Measurements from ENCODE around the gene FBXL17.
A peak's percentile ranks its signal among the peaks of the same experiment; 100 is the strongest.

FBXL17 gene

GRCh38 chr5:107887166-107887943, 494.5 kb downstream of the FBXL17 start:
- DNase-seq: no peak

DNA sequence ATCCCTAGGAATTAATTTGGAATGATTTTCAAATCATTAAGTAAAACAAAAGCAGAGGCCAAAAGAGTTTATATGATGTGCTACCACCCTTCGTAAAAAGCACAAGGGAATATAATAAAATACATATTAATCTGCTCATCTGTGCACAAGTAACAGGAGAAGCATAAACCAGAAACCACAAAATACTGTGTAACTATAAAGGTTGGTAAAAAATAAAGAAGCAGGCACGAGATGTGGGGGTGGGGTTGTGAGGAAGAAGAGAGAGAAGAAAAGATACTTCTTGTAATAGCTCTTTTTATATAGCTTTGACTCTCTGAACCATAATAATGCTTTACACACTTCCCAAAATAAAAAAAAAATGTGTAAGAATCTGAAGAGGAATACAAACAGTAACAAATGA, 496.3 kb downstream of the FBXL17 start:
- DNase-seq: no peak

- no peak for DNase-seq
These were observed 497.0 kb downstream of the FBXL17 start for GRCh38 chr5:107884871-107885270.

- peak; percentile 65 for DNase-seq
These were observed 503.2 kb downstream of the FBXL17 start for GRCh38 chr5:107878661-107879060.

DNA sequence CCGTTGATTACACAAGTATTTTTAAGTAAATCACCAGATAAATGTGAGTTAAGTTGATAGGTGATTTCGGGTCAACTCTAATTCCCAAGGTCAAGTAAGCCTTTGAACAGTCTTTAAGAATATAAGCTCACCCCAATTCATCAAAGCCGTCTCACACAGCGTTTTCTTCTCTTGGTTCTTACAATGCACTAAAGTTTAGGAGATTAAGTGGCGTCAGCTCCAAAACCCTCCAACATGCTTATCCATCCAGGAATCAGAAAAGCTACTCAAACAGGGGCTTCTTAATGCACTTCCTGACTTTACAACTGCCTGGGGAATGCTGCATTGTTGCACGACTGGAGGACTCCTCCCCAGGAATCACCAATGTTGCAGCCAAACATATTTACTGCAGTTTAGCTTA, 505.0 kb downstream of the FBXL17 start:
- no peak for DNase-seq

DNA sequence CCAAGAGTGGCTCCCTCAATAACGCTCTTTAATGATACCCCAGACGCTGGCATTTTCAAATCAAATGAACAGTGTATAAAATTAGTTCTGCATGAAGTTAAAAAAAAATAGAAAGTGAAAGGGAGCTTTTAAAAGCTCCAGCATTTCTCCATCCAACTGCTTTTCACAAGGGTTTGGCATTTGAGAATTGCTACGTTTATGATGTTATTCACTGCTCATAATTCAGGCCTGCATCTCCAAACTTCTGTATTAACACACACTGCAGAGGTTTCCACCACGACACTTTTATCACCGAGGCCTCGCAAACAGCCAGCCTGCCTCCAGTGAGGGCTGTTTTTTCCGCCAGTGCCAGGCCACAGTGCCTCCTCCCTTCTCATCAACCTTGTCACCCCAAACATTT, 505.6 kb downstream of the FBXL17 start:
- no peak for DNase-seq

DNA sequence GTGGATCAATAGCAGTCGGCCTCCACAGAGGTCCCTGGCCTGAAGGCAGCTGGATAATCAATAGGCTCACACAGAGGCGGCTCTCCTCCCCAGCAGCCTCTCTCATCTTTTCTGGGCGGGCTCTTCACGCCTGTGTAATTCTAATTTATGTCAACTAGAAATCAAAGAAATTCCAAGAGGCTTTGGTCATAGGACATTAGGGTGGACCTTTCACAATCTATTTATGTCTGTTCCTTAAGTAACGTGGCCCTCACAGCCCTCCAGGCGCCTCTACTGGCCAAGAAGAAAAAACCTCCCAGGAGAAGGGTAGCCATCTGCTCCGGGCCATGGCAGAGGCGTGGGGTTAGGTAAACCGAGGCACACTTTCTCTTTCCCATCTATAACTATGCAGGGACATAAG, 506.1 kb downstream of the FBXL17 start:
- no peak for DNase-seq

DNA sequence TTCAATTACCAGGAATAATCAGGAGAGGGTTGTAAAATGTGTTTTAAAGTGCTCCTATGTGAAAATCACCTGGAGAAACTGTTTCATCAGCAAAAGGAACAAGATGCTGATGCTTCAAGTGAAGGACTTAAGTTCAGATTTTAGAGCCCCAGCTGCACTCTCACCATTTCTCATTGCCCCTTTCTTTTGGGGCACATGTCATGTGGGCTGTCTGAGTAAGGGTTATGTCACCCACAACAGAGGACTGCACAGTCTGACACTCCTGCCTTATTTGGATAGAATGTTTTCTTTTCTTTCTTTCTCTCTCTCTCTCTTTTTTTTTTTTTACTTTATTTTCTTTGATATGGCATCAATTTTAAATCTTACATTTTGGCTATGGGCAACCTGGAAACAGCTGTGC, 507.1 kb downstream of the FBXL17 start:
- no peak for DNase-seq

DNA sequence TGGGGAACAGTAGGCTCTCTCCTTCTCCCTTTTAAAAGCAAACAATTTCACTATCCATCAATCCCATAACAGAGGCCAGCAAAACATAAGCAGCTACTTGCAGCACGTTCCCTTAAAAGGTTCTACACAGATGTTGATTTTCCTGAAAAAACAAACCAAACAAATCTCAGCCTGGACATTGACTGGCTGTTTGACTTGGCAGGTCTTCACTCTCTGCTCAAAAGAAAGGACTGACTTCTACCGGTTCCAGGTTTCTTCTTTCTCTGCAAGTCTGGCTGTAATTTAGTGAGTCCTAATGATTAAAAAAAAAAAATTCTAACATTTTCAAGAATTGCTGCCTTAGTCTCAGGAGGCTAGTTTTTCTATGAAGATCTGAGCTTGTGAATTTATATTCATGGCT, 508.0 kb downstream of the FBXL17 start:
- DNase-seq: no peak

GRCh38 chr5:107871023-107871422, 510.9 kb downstream of the FBXL17 start:
- no peak for DNase-seq

DNA sequence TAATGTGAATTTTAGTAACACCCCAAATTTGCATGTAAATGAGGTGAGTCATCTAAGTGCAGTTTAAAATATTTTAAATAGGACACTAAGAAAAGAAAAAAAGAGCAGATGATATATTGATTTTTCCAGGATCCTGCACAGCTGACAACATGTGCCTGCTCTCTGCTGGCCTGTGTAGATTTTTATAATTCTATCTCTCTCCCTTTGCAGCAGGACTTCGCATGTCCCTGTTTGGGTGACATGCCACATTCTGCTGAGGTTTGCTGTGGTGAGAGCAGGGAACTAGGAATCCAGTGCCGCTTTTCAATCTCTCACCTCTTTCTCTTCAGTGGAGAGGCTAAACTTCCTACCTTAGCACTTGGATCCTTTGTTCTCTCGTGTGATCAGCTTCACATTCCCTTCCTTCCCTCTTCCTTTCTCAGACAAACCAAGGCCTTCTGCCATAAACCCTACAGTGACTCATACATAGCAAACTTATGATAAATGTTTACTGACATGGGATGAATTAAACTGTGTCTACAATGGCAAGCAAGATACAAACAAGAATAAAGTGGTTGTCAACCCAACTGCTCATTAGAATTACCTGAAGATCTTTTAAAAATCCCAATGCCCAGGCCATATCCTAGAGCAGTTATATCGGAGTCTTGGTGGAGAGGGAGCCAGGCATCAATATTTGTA, 512.3 kb downstream of the FBXL17 start:
- no peak for DNase-seq

GRCh38 chr5:107868650-107869409, 513.1 kb downstream of the FBXL17 start:
- DNase-seq: no peak

DNA sequence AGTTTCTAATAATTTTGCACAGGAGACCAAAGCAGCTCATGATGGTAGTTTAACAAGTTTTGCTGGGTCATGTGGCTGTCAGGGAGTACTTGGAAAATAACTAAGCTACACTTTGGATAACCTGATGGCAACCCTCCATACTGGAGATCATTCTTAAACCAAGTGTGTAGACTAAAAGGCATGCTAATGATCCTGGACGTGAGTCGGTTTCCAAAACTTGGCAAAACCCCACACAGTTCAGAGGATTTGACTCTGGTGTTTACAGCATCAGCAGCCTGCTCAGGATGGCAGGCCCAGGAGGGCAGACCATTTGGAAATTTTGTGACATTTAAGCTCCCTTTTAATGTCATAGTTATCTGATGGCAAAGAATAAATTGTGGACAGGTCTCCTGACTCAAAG, 514.6 kb downstream of the FBXL17 start:
- no peak for DNase-seq

DNA sequence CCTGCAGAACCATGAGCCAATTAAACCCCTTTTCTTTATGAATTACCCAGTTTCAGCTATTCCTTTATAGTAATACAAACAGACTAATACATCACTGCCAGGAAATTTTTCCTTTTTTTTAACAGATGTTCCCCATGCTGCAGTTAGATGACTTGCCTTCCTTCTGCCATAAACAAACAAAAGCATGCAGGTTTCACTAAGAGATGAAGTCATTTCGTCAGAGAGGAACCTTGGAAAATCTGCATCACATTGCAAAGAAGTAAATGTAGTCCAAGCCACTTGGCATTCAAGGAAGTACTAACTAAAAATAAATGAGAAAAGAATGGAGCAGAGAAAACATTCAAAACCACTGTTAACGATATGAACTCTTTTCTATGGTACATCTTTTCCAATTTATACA, 517.1 kb downstream of the FBXL17 start:
- no peak for DNase-seq

- DNase-seq: no peak
These were observed 518.8 kb downstream of the FBXL17 start for GRCh38 chr5:107863125-107863524.

DNA sequence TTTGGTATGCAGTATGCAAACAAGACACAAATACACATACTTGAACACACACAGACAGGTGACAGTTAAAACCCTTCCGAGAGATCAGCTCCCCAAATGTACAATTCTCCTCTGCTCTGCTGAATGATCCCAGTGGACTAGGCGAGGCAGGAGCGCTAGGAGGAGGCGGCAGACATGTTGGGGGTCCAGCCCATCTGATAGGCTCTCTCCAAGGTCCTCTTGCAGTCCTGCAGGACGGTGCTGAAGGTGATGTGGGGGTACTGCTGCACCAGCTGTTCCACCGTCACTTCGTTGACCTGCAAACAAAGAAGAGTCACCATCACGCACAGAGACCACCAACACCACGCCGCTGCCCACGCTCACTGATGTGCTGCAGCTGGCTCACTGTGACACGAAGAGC, 520.3 kb downstream of the FBXL17 start:
- no peak for DNase-seq

DNA sequence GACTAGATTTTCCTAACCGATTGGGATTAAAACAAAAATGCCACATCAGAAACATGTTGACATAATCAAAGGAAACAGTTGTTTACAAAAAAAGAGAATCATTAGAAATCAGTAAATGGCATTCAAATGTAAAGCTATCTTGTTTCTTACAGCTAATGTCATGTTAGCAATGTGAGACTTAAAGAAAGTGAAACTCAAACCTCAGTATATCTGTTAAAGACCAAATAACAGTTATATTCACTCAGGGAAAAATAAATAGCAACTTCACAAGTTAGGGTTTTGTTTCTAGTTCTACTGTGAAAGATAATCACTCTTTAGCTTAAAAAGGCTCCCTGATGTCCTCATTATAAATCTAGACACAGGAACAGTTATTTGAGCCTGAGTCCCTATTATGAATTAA, 521.9 kb downstream of the FBXL17 start:
- no peak for DNase-seq

DNA sequence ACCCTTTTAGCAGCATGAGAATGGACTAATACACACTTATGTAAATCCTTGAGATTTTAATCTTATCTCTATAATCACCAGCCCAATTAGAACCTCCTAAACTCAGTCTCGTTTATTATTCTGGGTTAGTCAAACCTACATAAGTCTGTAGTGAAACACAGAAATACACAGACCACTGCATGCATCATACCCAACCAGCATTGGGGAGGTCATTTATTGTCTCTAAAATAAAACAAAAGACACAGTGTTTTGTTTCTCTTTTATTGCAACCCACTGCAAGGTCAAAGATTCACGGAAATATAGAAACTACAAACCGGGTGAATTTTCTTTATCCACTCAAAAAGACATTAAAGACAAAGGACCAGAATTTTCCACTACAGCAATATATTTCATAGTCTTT, 523.1 kb downstream of the FBXL17 start:
- no peak for DNase-seq

GRCh38 chr5:107858324-107858723, 523.6 kb downstream of the FBXL17 start:
- DNase-seq: no peak

- no peak for DNase-seq
These were observed 524.1 kb downstream of the FBXL17 start for GRCh38 chr5:107857785-107858184.

DNA sequence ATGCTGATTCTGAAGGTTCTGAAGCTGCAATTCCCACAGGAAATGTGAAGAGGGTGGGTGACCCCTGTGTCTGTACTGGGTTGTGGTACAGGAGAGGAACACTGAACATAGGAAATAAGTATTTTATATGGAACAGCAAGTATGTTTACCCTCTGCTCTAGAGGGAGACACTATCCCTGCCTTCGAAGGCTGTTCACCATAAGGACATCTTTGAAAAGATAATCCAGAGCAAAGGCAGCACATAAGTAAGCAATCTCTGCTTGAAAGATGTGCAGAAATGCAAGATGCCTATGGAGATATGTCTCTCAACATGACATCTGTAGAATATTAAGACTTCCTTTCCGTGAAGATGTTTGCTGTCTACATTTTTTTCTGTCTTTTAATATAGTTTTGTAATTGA, 526.7 kb downstream of the FBXL17 start:
- no peak for DNase-seq

DNA sequence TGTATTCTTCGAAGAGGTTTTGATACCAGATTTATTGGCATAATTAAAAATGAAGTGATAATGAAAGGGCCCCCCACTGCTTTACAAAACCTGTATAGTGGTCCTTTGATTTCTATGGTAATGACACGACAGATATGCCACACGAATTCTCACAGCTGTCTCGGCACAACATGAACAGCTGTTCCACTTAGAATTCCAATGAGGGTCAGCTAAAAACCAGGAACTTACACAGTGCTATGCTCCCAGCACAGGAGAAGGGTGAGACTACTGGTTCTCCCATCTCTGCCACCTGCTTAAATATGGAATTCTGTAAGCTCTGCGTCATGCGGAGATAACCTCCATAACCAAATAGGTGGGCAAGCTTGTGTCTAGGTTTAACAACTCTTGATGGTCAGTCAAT, 528.2 kb downstream of the FBXL17 start:
- DNase-seq: no peak

- DNase-seq: no peak
These were observed 528.9 kb downstream of the FBXL17 start for GRCh38 chr5:107853031-107853430.

DNA sequence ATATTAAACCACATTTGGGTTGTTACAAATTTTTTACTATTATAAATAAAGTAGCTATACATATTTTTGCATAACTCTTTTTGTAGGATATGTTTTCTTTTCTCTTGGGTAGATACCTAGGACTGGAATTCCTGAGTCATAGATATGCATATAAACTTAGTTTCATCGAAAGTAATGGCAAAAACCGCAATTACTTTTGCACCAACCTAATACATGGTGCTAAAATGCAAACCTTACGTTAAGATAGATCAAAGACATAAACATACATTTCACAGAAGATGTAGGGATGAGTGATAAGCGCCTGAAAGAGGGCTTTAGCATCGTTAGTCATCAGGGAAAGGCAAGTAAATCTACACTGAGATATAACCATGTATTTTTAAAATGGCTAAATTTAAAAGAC, 532.8 kb downstream of the FBXL17 start:
- no peak for DNase-seq
